ENCODE results near the gene SOX2. TPM values are rescaled to one million over a fixed set of nuclear protein-coding genes. Genes with fewer than 3 reads are reported as not detected.
A peak's percentile ranks its signal among the peaks of the same experiment; 100 is the strongest.

SOX2 gene
- total RNA-seq, 1 experiment from 2014 or later = 2.0 TPM

DNA sequence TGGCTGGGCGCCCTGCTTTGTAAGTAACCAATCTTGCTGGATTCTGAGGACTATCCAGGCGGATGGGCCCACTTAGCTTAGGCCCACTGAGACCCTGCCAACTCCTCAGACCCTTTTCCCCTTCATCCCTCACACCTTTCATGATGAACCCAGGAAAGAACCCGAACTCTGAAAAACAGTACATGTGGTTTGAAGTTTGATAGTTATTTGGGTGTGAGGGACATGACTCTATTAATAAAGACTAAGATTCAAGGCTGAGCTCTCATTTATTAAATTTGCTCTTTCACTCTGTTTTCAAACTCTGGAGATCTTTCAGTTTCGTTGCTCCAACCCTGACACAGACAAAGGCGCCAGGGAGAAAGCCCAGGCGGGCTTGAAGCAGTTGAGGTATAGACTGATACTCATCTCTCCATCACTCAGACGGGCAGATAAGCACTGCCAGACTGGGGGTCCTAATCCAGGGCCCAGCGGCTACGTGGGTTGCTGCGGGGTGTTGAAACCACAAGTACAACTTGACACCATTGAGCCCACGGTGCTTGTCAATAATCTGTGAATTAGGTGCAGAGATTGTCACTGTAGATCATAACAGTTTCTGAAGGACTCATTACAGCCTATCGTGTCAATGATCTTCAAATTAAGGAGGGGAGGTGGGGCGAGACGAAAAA, 7.2 kb upstream of the SOX2 start:
- no peak for DNase-seq (ENCODE audit: low read depth)

- DNase-seq (ENCODE audit: low read depth) = no peak
Measured at GRCh38 chr3:181705086-181705480, 6.6 kb upstream of the SOX2 start.

GRCh38 chr3:181707980-181708379, 3.7 kb upstream of the SOX2 start:
- DNase-seq (ENCODE audit: low read depth) = no peak

- DNase-seq (ENCODE audit: low read depth) = peak; percentile 63
Measured at GRCh38 chr3:181709537-181710279, 2.0 kb upstream of the SOX2 start.

GRCh38 chr3:181710345-181711291, 1.1 kb upstream of the SOX2 start:
- peak; percentile 58 for DNase-seq (ENCODE audit: low read depth)

DNA sequence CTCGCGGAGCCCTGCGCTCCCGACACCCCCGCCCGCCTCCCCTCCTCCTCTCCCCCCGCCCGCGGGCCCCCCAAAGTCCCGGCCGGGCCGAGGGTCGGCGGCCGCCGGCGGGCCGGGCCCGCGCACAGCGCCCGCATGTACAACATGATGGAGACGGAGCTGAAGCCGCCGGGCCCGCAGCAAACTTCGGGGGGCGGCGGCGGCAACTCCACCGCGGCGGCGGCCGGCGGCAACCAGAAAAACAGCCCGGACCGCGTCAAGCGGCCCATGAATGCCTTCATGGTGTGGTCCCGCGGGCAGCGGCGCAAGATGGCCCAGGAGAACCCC, 464 bp downstream of the SOX2 start:
- no peak for DNase-seq (ENCODE audit: low read depth)

- DNase-seq (ENCODE audit: low read depth) = peak; percentile 46
Measured at GRCh38 chr3:181712553-181713279, 991 bp downstream of the SOX2 start.

DNA sequence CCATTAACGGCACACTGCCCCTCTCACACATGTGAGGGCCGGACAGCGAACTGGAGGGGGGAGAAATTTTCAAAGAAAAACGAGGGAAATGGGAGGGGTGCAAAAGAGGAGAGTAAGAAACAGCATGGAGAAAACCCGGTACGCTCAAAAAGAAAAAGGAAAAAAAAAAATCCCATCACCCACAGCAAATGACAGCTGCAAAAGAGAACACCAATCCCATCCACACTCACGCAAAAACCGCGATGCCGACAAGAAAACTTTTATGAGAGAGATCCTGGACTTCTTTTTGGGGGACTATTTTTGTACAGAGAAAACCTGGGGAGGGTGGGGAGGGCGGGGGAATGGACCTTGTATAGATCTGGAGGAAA, 1.5 kb downstream of the SOX2 start:
- DNase-seq (ENCODE audit: low read depth) = no peak

DNA sequence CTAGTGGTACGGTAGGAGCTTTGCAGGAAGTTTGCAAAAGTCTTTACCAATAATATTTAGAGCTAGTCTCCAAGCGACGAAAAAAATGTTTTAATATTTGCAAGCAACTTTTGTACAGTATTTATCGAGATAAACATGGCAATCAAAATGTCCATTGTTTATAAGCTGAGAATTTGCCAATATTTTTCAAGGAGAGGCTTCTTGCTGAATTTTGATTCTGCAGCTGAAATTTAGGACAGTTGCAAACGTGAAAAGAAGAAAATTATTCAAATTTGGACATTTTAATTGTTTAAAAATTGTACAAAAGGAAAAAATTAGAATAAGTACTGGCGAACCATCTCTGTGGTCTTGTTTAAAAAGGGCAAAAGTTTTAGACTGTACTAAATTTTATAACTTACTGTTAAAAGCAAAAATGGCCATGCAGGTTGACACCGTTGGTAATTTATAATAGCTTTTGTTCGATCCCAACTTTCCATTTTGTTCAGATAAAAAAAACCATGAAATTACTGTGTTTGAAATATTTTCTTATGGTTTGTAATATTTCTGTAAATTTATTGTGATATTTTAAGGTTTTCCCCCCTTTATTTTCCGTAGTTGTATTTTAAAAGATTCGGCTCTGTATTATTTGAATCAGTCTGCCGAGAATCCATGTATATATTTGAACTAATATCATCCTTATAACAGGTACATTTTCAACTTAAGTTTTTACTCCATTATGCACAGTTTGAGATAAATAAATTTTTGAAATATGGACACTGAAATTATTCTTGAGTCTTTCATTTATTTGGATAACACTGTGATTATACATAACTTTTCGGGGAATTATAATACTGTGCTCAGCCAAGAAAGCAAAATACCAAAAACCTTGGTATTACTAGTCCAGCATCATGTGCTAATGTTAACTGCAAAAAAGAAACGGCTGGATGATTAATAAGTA, 2.2 kb downstream of the SOX2 start:
- no peak for DNase-seq (ENCODE audit: low read depth)

DNA sequence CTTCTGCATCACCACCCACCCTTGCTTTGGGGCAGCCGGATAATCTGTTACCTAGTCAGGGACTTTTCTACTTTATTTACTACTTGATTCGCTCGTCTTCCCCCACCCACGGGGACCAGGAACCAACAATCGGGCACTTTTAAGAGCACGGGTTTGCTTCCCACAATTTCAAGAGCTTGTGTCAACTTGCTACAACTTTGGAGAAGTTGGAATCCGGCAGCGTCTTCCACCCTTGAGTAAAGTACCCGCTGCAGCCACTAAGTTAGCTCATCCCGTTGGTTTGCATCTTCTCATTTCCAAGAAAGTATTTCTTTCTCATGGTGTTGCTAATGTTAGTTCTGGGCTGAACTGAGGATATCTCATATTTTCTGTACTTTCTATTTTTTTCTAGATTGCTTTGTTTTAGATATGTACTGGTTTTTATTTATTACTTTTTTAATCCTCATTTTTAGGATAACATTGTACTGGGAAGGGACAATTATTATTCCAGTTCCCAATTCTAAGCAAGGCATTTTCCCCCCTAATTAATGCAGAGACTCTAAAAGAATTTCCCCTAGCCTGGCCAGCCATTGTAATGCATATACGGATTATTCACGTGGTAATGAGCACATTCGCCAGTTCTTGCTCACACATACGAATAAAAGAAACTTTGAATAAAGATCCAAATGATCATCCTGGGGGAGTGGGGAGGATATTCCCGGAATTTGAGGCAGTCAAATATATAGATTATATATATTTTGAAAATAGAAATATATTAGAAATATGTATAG, 4.0 kb downstream of the SOX2 start:
- no peak for DNase-seq (ENCODE audit: low read depth)

DNA sequence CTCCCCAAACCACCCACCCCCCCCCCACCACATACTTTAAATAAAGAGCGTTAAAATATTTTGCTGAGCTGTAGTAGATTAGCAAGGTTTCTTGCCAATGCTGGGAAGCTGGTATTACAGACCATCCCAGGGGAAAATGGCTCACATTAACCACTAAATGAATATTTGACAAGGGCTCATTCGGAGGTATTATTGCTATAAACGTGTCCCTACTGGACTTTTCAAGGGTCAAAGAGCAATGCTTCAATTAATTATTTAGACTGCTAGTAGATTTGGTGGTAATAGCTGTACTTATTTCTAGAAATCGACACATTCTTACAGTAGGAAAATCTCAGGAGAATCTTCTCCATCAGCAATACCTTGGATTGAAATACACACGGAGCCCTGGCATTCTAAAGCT, 5.2 kb downstream of the SOX2 start:
- no peak for DNase-seq (ENCODE audit: low read depth)

DNA sequence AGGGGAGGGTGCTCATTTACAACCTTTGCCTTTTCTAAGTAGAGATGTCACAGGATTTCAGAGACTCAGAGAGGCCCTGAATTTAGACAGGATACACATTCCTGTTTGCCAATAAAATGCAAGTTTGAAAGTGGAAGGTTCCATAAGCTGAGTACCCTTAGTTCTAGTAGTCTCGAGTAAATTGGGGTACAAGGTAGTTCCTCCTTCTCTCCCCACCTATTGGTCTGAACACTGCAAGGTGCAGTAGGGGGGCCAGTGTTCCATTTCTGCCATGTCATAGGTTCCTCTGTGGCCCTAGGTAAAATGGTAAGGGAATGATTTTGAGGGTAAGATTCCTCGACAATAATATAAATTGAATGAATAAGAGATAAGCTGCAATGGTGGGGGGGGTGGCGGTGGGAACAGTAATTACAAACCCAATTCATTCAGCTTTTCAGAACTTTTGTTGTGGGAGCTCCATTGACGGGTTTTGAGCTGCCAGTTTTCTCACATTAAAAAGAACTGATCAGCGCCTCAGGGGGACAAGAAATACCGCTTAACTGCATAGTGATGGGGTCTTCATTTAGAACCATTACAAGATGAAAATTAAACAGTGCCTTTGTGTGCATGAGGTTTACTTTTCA, 5.9 kb downstream of the SOX2 start:
- no peak for DNase-seq (ENCODE audit: low read depth)

DNA sequence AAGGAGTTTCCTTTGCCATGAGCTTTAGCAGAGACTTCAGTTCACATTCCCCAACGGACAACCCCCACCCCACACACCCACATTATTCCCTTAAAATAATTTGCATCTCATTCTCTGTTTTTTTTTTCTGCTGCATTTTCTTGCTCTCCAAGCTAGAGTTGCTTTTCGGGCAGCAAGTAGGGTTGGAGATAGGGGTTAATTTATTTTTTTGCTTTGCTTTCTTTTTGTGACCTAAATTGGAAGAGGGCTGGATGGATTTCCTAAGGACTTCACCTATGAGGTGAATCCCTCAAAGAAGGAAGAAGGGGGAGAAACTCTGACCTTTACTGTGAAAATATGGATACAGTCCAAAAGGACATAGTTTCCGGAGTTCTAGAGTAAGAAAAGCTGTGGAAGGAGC, 6.6 kb downstream of the SOX2 start:
- no peak for DNase-seq (ENCODE audit: low read depth)

DNA sequence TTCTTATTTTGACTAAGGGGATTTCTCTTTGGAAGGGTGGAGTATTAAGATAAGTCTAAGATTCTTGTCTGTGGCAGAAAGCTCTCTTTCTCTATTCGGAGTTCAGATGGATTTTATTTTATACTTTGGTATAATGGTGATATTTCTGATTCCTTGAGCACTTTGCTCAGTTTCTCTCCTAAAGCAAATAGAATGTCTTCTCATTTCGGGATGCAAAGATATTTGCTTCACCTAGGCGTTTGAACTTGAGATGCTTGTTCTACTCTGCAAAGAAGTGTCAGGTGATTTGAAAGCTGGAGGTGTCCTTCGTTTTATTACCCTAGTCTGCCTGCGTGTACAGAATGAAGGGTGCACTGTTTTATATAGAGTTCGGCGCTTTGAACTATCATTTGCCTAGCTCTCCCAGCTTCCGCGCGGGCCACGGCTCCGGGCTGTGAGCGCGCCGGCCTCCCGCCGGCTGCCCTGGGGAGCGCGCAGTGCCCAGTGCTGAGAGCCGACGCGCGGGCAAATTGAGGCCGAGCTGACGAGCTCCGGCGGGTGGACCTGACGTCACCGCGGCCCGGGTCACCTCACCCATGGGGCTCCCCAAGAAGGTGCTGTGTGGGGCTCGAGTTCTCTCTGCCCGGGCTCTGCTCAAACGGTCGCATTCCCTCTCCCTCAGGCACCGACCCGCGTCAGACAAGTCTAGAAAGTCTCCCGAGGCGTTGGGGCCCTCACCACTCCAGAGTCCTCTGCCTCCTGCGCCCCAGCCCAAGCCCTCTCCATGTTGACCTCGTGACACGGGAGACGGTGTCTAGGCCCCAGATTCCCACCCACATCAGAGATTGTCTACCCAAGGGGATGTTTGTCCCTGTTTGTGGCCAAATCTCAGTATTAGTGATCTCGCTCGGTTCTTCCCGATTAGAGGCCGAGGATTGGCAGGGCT, 7.5 kb downstream of the SOX2 start:
- no peak for DNase-seq (ENCODE audit: low read depth)

DNA sequence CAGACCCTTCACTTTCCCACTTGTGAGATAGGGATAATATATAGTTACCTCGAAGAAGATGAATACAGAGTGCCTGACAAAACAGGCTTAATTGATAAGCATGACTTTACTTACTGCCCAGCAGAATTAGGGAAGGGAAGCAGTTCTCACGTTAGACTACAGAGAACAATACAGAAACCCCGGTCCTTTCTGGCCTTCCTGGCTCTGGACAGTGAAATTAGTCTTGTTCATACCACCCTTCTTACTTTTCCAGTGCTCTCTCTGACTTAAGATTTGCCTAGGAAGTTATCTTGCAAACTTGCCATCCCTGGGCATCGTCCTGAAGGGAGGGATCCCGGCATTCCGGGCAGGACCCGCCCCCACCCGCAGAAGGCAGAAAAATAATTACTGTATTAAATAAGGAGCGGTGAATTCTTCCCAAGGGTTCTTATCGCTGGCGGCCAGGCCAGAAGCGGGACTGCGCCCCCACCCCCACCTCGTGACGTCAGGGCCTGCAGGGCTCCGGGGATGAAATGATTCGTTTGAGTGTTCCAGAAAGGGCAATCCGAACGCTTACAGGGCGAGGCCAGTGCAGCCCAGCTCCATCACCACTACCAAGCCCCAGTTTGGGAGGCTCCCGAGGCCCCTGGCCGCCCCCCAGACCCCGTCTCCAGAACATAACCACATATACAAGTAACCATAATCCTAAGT, 8.4 kb downstream of the SOX2 start:
- no peak for DNase-seq (ENCODE audit: low read depth)

DNA sequence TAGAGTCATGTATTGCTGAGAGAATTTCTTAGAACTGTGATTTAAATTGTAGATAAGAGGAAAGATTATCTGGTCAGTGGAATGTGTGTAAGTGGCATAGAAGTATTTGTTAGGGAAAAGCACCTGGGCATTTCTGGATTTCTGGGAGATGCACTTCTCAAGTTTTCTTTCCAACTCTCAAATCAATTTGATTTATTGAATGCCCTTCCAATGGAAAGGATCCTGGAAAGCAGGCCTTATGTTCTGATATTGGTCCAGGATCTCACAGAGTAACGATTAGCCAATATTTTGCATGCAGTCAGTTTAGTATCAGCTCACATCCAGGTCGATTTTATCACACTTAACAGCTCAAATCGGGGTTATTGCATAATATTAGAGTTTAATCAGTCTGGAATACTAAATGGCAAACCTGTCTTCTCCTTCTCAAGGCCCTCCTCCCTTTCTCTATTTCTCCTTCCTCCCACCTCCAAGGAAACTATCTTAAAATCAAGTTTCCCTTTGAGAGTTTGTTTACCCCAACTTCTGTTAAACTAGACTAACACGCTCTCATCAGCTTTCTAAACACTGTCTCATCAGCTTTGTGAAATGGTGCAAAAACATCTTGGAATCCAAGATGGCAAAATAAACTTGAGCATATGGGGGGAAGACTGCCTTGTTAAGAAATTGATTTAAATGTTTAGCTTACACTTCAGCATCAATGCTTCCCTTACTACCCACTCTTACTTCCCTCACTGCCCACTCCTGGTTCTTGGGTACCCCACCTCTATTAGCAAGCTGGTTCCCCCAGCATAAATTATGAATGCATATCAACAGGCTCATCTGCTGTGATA, 9.5 kb downstream of the SOX2 start:
- DNase-seq (ENCODE audit: low read depth) = no peak

- no peak for DNase-seq (ENCODE audit: low read depth)
Measured at GRCh38 chr3:181722156-181722555, 10.4 kb downstream of the SOX2 start.
